Sigmoid colon (tissue), 7 donors: ENCODE data around the gene LRRC49. TPM values are rescaled to one million over a fixed set of nuclear protein-coding genes. Genes with fewer than 3 reads are reported as not detected.

Experiments used
- DNase-seq: peaks from one replicate; pipeline ENCODE4 v3.0.0-alpha.2; 2019
- H3K27ac ChIP-seq, 4 donors: fragments of 200-600 bp; sonication (generic); one replicate each; pipeline ENCODE4 v1.5.1; 2016 to 2019; ENCODE audit warnings: mild to moderate bottlenecking in 1 of 4
- H3K27me3 ChIP-seq, 3 donors: fragments of 200-600 bp; sonication (generic); one replicate each; pipeline ENCODE4 v1.5.1; 2019; ENCODE audit warnings: mild to moderate bottlenecking in 1 of 3
- H3K36me3 ChIP-seq, 4 donors: fragments of 200-600 bp; sonication (generic); one replicate each; pipeline ENCODE4 v1.5.1; 2016 to 2019
- H3K4me1 ChIP-seq, 4 donors: fragments of 200-600 bp; sonication (generic); one replicate each; pipeline ENCODE4 v1.5.1; 2017 to 2019
- H3K4me3 ChIP-seq, 4 donors: fragments of 200-600 bp; sonication (generic); one replicate each; pipeline ENCODE4 v1.5.1; 2017 to 2019; ENCODE audit warnings: mild to moderate bottlenecking in 2 of 4, moderate library complexity in 1 of 4
- H3K9me3 ChIP-seq, 4 donors: fragments of 200-600 bp in 3 of 4; sonication (generic) in 3 of 4; one replicate each; pipeline versions ENCODE4 v1.5.1 to v1.6.1; 2013 to 2019
- EP300 ChIP-seq, 4 donors: sonication (generic); formaldehyde crosslinking; IDR thresholded peaks; one replicate each; pipeline ENCODE4 v1.6.1; 2017; ENCODE audit warnings: antibody characterized with exemption in 4 of 4
- POLR2A ChIP-seq, 2 donors: fragments of 450-650 bp; IDR thresholded peaks; one replicate each; pipeline ENCODE4 v1.6.1; 2016; ENCODE audit warnings: antibody characterized with exemption in 2 of 2, mild to moderate bottlenecking in 2 of 2, moderate library complexity in 2 of 2
- POLR2AphosphoS5 ChIP-seq, 4 donors: sonication (generic); formaldehyde crosslinking; IDR thresholded peaks; one replicate each; pipeline ENCODE4 v1.6.1; 2017; ENCODE audit warnings: antibody characterized with exemption in 4 of 4
- WGBS, 2 donors: extraction: QIAGEN DNeasy Blood & Tissue Kit; methylation state at CpG; one replicate each; pipeline ENCODE4 v1.1.7; 2013; 5-methylcytosine and 5-hydroxymethylcytosine counted together
- intact Hi-C: fragments of 100-400 bp; cut with DNase I; formaldehyde crosslinking; loops from one replicate; pipeline ENCODE4 v1.15.1; 2023
- polyA plus RNA-seq, 3 donors: library from polyadenylated mRNA; stranded (reverse); fragments of 200-250 nt; gene quantifications; one replicate each; pipeline ENCODE4 v1.2.3, GENCODE V29; 2013
- total RNA-seq, 4 donors: library from RNA; depleted of rRNA; stranded (reverse); fragments of >200 nt; gene quantifications; one replicate each; pipeline ENCODE4 v1.1.0, GENCODE V29; 2016
- TF ChIP-seq, protein P1 (sequence below), 4 experiments: fragments of 450-650 bp in 3 of 4; fragments of 200-600 bp in 1 of 4; IDR thresholded peaks; one replicate each; pipeline ENCODE4 v1.5.1; 2016 to 2019; ENCODE audit warnings: antibody characterized with exemption in 4 of 4, mild to moderate bottlenecking in 3 of 4, moderate library complexity in 2 of 4
- donor health status: healthy with polysubstance abuse.
- donor health status: Bipolar disorder and iron deficiency.
- donor health status: healthy.

LRRC49 gene
- total and polyA plus RNA-seq, 7 donors, result 1.6 to 20.2 (median 10.3) TPM

DNA sequence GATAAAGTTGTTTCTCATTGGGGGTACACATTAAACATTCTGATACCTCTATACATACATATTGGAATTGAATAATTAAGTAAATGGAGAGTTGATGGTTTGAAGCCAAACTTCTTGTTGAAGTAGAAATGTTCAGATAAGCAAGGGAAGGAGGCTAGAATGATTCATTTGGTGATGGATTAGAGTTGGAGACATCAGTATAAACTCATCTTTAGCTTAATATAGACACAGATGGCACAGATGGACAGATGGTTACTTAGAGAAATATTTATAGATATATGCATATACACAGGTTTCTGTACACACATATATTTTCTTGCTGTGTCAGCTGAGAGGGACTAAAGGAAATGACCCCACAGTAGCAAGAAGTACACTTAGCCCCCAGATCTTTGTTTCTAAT is 69.5 kb downstream of the LRRC49 start:
- Histone ChIP-seq H3K4me3 (no peak overlapping the region), H3K36me3 (peaks cover 0 to 6% (median 0%) of the 10 kb centered on the region in 4 donors), H3K4me1 (no peaks in the 10 kb centered on the region), H3K9me3 (no peaks in the 10 kb centered on the region), H3K27me3 (no peaks in the 10 kb centered on the region), H3K27ac (no peak overlapping the region)
- intact Hi-C loops, result no loop called here
- TF ChIP-seq EP300 (IDR thresholded peaks at IDR 0.05) (no peak), POLR2A (IDR thresholded peaks at IDR 0.05) (no peak), POLR2AphosphoS5 (IDR thresholded peaks at IDR 0.05) (no peak)
- TF ChIP-seq, protein P1, sequence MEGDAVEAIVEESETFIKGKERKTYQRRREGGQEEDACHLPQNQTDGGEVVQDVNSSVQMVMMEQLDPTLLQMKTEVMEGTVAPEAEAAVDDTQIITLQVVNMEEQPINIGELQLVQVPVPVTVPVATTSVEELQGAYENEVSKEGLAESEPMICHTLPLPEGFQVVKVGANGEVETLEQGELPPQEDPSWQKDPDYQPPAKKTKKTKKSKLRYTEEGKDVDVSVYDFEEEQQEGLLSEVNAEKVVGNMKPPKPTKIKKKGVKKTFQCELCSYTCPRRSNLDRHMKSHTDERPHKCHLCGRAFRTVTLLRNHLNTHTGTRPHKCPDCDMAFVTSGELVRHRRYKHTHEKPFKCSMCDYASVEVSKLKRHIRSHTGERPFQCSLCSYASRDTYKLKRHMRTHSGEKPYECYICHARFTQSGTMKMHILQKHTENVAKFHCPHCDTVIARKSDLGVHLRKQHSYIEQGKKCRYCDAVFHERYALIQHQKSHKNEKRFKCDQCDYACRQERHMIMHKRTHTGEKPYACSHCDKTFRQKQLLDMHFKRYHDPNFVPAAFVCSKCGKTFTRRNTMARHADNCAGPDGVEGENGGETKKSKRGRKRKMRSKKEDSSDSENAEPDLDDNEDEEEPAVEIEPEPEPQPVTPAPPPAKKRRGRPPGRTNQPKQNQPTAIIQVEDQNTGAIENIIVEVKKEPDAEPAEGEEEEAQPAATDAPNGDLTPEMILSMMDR (IDR thresholded peaks at IDR 0.05), result no peak
- no peak for DNase-seq

DNA sequence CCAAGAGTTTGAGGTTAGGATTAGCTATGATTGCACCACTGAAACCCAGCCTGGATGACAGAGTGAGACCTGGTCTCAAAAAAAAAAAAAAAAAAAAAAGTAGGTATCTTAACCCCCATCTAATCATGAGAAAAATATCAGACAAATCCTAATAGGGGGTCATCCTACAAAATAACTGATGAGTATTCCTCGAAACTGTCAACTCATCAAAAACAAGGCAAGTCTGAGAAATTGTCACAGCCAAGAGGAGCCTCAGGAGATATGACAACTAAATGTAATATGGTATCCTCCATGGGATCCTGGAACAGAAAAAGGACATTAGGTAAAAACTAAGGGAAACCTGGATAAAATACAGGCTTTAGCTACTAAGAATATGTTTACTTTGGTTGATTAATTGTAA is 70.6 kb downstream of the LRRC49 start:
- no peak for DNase-seq
- no peaks in the 10 kb centered on the region for H3K4me1 ChIP-seq
- WGBS, 2 donors, result 85 to 92% methylated on average over 1 of the region's 1 CpG
- no peaks in the 10 kb centered on the region for H3K9me3 ChIP-seq
- H3K36me3 ChIP-seq, result peaks cover 0 to 6% (median 0%) of the 10 kb centered on the region in 4 donors
- no peak overlapping the region for H3K27ac ChIP-seq
- H3K27me3 ChIP-seq, result no peaks in the 10 kb centered on the region
- H3K4me3 ChIP-seq, result no peak overlapping the region
- TF ChIP-seq POLR2AphosphoS5 (IDR thresholded peaks at IDR 0.05) (no peak), POLR2A (IDR thresholded peaks at IDR 0.05) (no peak), EP300 (IDR thresholded peaks at IDR 0.05) (no peak)
- TF ChIP-seq, protein P1 (IDR thresholded peaks at IDR 0.05), result no peak
- intact Hi-C loops, result no loop called here

DNA sequence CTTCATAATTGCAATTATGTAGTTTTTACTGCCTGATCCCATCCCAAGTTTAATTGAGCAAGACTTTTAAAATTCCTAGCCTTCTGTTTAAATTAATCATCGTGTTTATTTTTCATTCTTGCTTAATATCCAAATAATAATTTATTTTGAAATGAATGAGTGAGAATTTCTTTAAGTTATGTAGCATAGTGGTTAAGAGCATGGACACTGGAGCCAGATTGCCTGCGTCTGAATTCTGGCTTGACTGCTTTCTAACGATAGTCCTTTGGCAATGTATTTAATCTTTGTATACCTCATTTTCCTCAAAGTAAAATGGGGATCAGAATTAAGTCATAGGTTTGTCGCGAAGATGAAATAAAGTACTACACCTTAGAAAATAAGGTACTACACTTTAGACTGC is 71.4 kb downstream of the LRRC49 start:
- H3K27ac ChIP-seq, result no peak overlapping the region
- WGBS, 2 donors, result 90% methylated on average over 5 of the region's 5 CpGs
- H3K4me1 ChIP-seq, result no peaks in the 10 kb centered on the region
- TF ChIP-seq, protein P1 (IDR thresholded peaks at IDR 0.05), result no peak
- TF ChIP-seq EP300 (IDR thresholded peaks at IDR 0.05) (no peak), POLR2A (IDR thresholded peaks at IDR 0.05) (no peak), POLR2AphosphoS5 (IDR thresholded peaks at IDR 0.05) (no peak)
- H3K9me3 ChIP-seq, result no peaks in the 10 kb centered on the region
- H3K4me3 ChIP-seq, result no peak overlapping the region
- intact Hi-C loops, result no loop called here
- no peaks in the 10 kb centered on the region for H3K27me3 ChIP-seq
- H3K36me3 ChIP-seq, result peaks cover 0 to 6% (median 0%) of the 10 kb centered on the region in 4 donors
- no peak for DNase-seq

GRCh38 chr15:70964686-70965085 is 72.1 kb downstream of the LRRC49 start:
- Histone ChIP-seq H3K9me3 (no peaks in the 10 kb centered on the region), H3K4me3 (no peak overlapping the region), H3K4me1 (no peaks in the 10 kb centered on the region), H3K27me3 (no peaks in the 10 kb centered on the region), H3K36me3 (peaks cover 0 to 6% (median 0%) of the 10 kb centered on the region in 4 donors), H3K27ac (no peak overlapping the region)
- DNase-seq, result no peak
- 91 to 95% methylated on average over 1 of the region's 1 CpG for WGBS, 2 donors
- TF ChIP-seq EP300 (IDR thresholded peaks at IDR 0.05) (no peak), POLR2AphosphoS5 (IDR thresholded peaks at IDR 0.05) (no peak), POLR2A (IDR thresholded peaks at IDR 0.05) (no peak)
- TF ChIP-seq, protein P1 (IDR thresholded peaks at IDR 0.05), result no peak
- intact Hi-C loops, result no loop called here

DNA sequence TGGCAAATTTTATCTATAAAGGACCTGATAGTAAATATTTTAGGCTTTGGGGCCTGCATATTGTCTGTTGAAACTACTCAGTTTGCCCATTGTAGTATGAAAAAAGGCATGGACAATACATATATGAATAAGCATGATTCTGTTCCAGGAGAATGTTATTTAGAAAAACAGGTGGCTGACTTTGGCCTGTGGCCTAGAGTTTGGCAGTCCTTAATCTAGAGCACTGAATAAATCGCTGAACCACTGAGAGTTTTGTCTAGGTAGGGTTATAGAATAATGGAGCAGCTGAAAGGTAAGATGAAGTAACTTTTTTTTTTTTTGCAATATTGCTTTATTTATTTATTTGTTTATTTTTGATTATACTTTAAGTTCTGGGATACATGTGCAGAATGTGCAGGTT is 75.0 kb downstream of the LRRC49 start:
- H3K4me1 ChIP-seq, result no peaks in the 10 kb centered on the region
- 92 to 95% methylated on average over 1 of the region's 1 CpG for WGBS, 2 donors

More for the DNA sequence above, 75.0 kb downstream of the LRRC49 start:
- H3K27ac ChIP-seq, result no peak overlapping the region
- H3K4me3 ChIP-seq, result no peak overlapping the region
- TF ChIP-seq EP300 (IDR thresholded peaks at IDR 0.05) (no peak), POLR2A (IDR thresholded peaks at IDR 0.05) (no peak), POLR2AphosphoS5 (IDR thresholded peaks at IDR 0.05) (no peak)
- TF ChIP-seq, protein P1 (IDR thresholded peaks at IDR 0.05), result no peak
- no peak for DNase-seq
- peaks cover 0 to 6% (median 0%) of the 10 kb centered on the region in 4 donors for H3K36me3 ChIP-seq
- intact Hi-C loops, result no loop called here
- no peaks in the 10 kb centered on the region for H3K27me3 ChIP-seq
- H3K9me3 ChIP-seq, result no peaks in the 10 kb centered on the region
